H1 (cell line): Measurements from ENCODE around the gene SSBP3. TPM values are rescaled to one million over a fixed set of nuclear protein-coding genes. Genes with fewer than 3 reads are reported as not detected.

Experiments used
- CTCF ChIA-PET: fragments of 300-600 bp; sonication (Branson Sonifier 250); formaldehyde crosslinking; loops from one replicate; lab custom pipeline; 2021; ENCODE audit not compliant: partially characterized antibody; lab: Charles Lee
- POLR2A ChIA-PET: fragments of 300-600 bp; sonication (Branson Sonifier 250); formaldehyde crosslinking; loops from one replicate; lab custom pipeline; 2021; ENCODE audit warnings: inconsistent platforms; ENCODE audit not compliant: partially characterized antibody; lab: Charles Lee
- DNase-seq, 2 experiments: peaks; one replicate each; pipeline versions ENCODE4 v3.0.0 to v3.0.0-alpha.2; 2010 to 2022; ENCODE audit warnings: low spot score in 2 of 2, low read depth in 1 of 2, mixed read lengths in 1 of 2
- FAIRE-seq: peaks from 2 replicates; lab custom pipeline; 2011; peaks lifted over from hg19 to GRCh38; lab: Jason Lieb, UNC
- H2AFZ ChIP-seq: 2 replicates; pipeline ENCODE4 v1.8.1; 2012; ENCODE audit warnings: low read length, inconsistent platforms
- H2AK5ac ChIP-seq: 2 replicates; pipeline ENCODE4 v1.6.1; 2013; ENCODE audit warnings: low read depth, low read length
- H2BK120ac ChIP-seq: replicated peaks from 2 replicates; pipeline ENCODE3; 2013; ENCODE audit warnings: low read depth, low read length, inconsistent platforms
- H2BK12ac ChIP-seq: 2 replicates; pipeline ENCODE4 v1.6.1; 2013; ENCODE audit warnings: low read depth, low read length
- H2BK15ac ChIP-seq: 2 replicates; pipeline ENCODE4 v1.6.1; 2013; ENCODE audit warnings: low read length
- H2BK20ac ChIP-seq: 2 replicates; pipeline ENCODE4 v1.6.1; 2013; ENCODE audit warnings: low read length
- H2BK5ac ChIP-seq: 2 replicates; pipeline ENCODE4 v1.6.1; 2013; ENCODE audit warnings: low read depth, low read length
- H3K14ac ChIP-seq: 2 replicates; pipeline ENCODE4 v1.6.1; 2013; ENCODE audit warnings: inconsistent platforms; ENCODE audit not compliant: insufficient read length
- H3K18ac ChIP-seq: 2 replicates; pipeline ENCODE4 v1.6.1; 2013; ENCODE audit warnings: low read length; ENCODE audit errors: extremely low read depth
- H3K23ac ChIP-seq: 2 replicates; pipeline ENCODE4 v1.6.1; 2013; ENCODE audit warnings: inconsistent platforms; ENCODE audit not compliant: insufficient read length
- H3K23me2 ChIP-seq: 2 replicates; pipeline ENCODE4 v1.6.1; 2013; ENCODE audit warnings: low read depth, low read length
- H3K27ac ChIP-seq: 2 replicates; pipeline ENCODE4 v1.6.1; 2011; ENCODE audit warnings: low read depth, low read length, inconsistent platforms
- H3K27me3 ChIP-seq, 4 experiments: replicated peaks in 1 of 4; 1 replicate in 1 of 4; 2 replicates in 3 of 4; pipeline versions ENCODE4 v1.6.1 to v1.8.1; 2011 to 2013; ENCODE audit warnings: low read length in 3 of 4, mild to moderate bottlenecking in 3 of 4, inconsistent platforms in 2 of 4, mixed read lengths in 2 of 4, moderate library complexity in 1 of 4; ENCODE audit not compliant: control insufficient read depth in 3 of 4, insufficient read depth in 3 of 4; ENCODE audit errors: extremely low read depth in 1 of 4
- H3K36me3 ChIP-seq, 4 experiments: 2 replicates each; pipeline versions ENCODE4 v1.6.1 to v1.8.1; 2011 to 2013; ENCODE audit warnings: mild to moderate bottlenecking in 4 of 4, low read length in 3 of 4, moderate library complexity in 2 of 4, control low read depth in 1 of 4, inconsistent platforms in 1 of 4; ENCODE audit not compliant: insufficient read depth in 4 of 4, control insufficient read depth in 2 of 4
- H3K4ac ChIP-seq: replicated peaks from 2 replicates; pipeline ENCODE3; 2013; ENCODE audit warnings: low read length, low read depth, mixed read lengths, inconsistent platforms; ENCODE audit not compliant: insufficient read length
- H3K4me1 ChIP-seq, 4 experiments: replicated peaks in 1 of 4; 1 replicate in 1 of 4; 2 replicates in 3 of 4; pipeline versions ENCODE4 v1.6.1 to v1.8.1; 2011 to 2013; ENCODE audit warnings: low read length in 3 of 4, inconsistent platforms in 2 of 4, mixed read lengths in 1 of 4; ENCODE audit not compliant: insufficient read depth in 4 of 4, control insufficient read depth in 3 of 4
- H3K4me2 ChIP-seq, 2 experiments: 2 replicates each; pipeline versions ENCODE4 v1.6.1 to v1.8.1; 2011 to 2013; ENCODE audit warnings: low read depth in 2 of 2, low read length in 2 of 2, control low read depth in 1 of 2, inconsistent platforms in 1 of 2, mild to moderate bottlenecking in 1 of 2; ENCODE audit not compliant: insufficient read depth in 1 of 2
- H3K4me3 ChIP-seq, 4 experiments: fragments of 200-600, 300-600 bp in 1 of 4; sonication (generic), shearing (Covaris generic), sonication (Bioruptor Twin) in 1 of 4; 2 replicates each; pipeline versions ENCODE4 v1.5.1 to v1.8.1; 2011 to 2016; ENCODE audit warnings: low read length in 4 of 4, low read depth in 3 of 4, control low read depth in 2 of 4, inconsistent platforms in 2 of 4, mild to moderate bottlenecking in 2 of 4, mixed read lengths in 1 of 4, moderate library complexity in 1 of 4; ENCODE audit not compliant: insufficient read depth in 2 of 4; ENCODE audit errors: extremely low read depth in 1 of 4
- H3K56ac ChIP-seq: replicated peaks from 2 replicates; pipeline ENCODE3; 2013; ENCODE audit warnings: low read depth, mild to moderate bottlenecking, mixed read lengths, low read length, inconsistent platforms; ENCODE audit not compliant: insufficient read length
- H3K79me1 ChIP-seq: 2 replicates; pipeline ENCODE4 v1.6.1; 2013; ENCODE audit warnings: low read depth, low read length, control low read depth
- H3K79me2 ChIP-seq, 2 experiments: 2 replicates each; pipeline versions ENCODE4 v1.6.1 to v1.8.1; 2012 to 2013; ENCODE audit warnings: low read length in 2 of 2, mild to moderate bottlenecking in 2 of 2, inconsistent platforms in 1 of 2; ENCODE audit not compliant: insufficient read depth in 2 of 2, control insufficient read depth in 1 of 2
- H3K9ac ChIP-seq, 4 experiments: replicated peaks in 1 of 4; 1 replicate in 1 of 4; 2 replicates in 3 of 4; pipeline versions ENCODE4 v1.6.1 to v1.8.1; 2011 to 2013; ENCODE audit warnings: low read depth in 3 of 4, low read length in 3 of 4, control low read depth in 2 of 4, mild to moderate bottlenecking in 2 of 4, moderate library complexity in 2 of 4, inconsistent platforms in 1 of 4; ENCODE audit errors: extremely low read depth in 1 of 4
- H3K9me3 ChIP-seq, 2 experiments: 2 replicates each; pipeline versions ENCODE4 v1.6.1 to v1.8.1; 2012 to 2013; ENCODE audit warnings: mild to moderate bottlenecking in 2 of 2, moderate library complexity in 2 of 2, control low read depth in 1 of 2, inconsistent platforms in 1 of 2, low read depth in 1 of 2, low read length in 1 of 2, mixed read lengths in 1 of 2; ENCODE audit not compliant: insufficient read depth in 2 of 2
- H4K20me1 ChIP-seq, 2 experiments: replicated peaks in 1 of 2; 2 replicates each; pipeline versions ENCODE3 to v1.8.1; 2011 to 2013; ENCODE audit warnings: inconsistent platforms in 2 of 2, low read length in 2 of 2, mild to moderate bottlenecking in 1 of 2; ENCODE audit not compliant: insufficient read depth in 2 of 2, control insufficient read depth in 1 of 2
- H4K5ac ChIP-seq: 2 replicates; pipeline ENCODE4 v1.6.1; 2013; ENCODE audit warnings: low read length, low read depth, mixed read lengths, inconsistent platforms; ENCODE audit not compliant: insufficient read length
- H4K8ac ChIP-seq: 2 replicates; pipeline ENCODE4 v1.8.0; 2013; ENCODE audit warnings: mild to moderate bottlenecking, moderate library complexity, low read length, inconsistent platforms; ENCODE audit not compliant: insufficient read depth; ENCODE audit errors: extremely low read depth
- H4K91ac ChIP-seq: replicated peaks from 2 replicates; pipeline ENCODE3; 2013; ENCODE audit warnings: low read length, mixed read lengths, inconsistent platforms; ENCODE audit not compliant: insufficient read length
- BRCA1 ChIP-seq: IDR thresholded peaks from 2 replicates; pipeline ENCODE4 v1.6.1; 2012; ENCODE audit warnings: low read depth, low read length, improper control_type of control experiment
- CTBP2 ChIP-seq: IDR thresholded peaks from 2 replicates; pipeline ENCODE4 v1.7.0; 2011; ENCODE audit warnings: borderline replicate concordance, mild to moderate bottlenecking, moderate library complexity, mixed read lengths, low read length; ENCODE audit not compliant: insufficient read depth, insufficient read length
- KDM1A ChIP-seq: fragments of 200-600, 300-600 bp; sonication (generic); IDR thresholded peaks from 2 replicates; pipeline ENCODE4 v1.7.1; 2016; ENCODE audit warnings: mild to moderate bottlenecking, low read length, borderline replicate concordance
- NANOG ChIP-seq: IDR thresholded peaks from 2 replicates; pipeline ENCODE4 v1.6.1; 2011; ENCODE audit warnings: low read length, low read depth, mild to moderate bottlenecking, inconsistent platforms; ENCODE audit not compliant: insufficient read depth, poor library complexity, severe bottlenecking
- POLR2A ChIP-seq, 2 experiments: IDR thresholded peaks; 1 replicate in 1 of 2; 2 replicates in 1 of 2; pipeline ENCODE4 v1.6.1; 2011; ENCODE audit warnings: low read depth in 2 of 2, low read length in 2 of 2, mild to moderate bottlenecking in 2 of 2; ENCODE audit errors: control extremely low read depth in 1 of 2
- whole genome bisulfite sequencing, 2 experiments: shearing (Covaris generic) in 1 of 2; methylation state at CpG; one replicate each; pipeline versions ENCODE4 v1.1.6 to v1.1.7; 2013 to 2015; ENCODE audit warnings: low lambda C conversion rate in 2 of 2, mixed read lengths in 2 of 2, inconsistent platforms in 1 of 2, low coverage in 1 of 2, missing lambda C conversion rate in 1 of 2; ENCODE audit not compliant: insufficient replicate concordance in 2 of 2, insufficient coverage in 1 of 2, insufficient read length in 1 of 2; ENCODE audit errors: extremely low coverage in 1 of 2, missing lambda C conversion rate in 1 of 2; 5-methylcytosine and 5-hydroxymethylcytosine counted together
- polyA plus RNA-seq, 7 experiments: library from polyadenylated mRNA; depleted of rRNA in 3 of 7; stranded (reverse) in 5 of 7; unstranded in 2 of 7; fragments of >200 nt in 5 of 7; fragments of 200-250 nt in 2 of 7; gene quantifications; 1 replicate in 5 of 7; 2 replicates in 1 of 7; 4 replicates in 1 of 7; pipeline versions ENCODE4 v1.2.1 to v1.2.3, GENCODE V29; 2011 to 2013; ENCODE audit warnings: missing spikeins in 2 of 7, mixed read lengths in 2 of 7
- total RNA-seq: library from RNA; stranded (reverse); fragmentation: NEBNext Ultra II Directional; extraction: Animal tissue kit (Norgen Biotek cat#: 25700); gene quantifications from 2 replicates; pipeline ENCODE4 v1.2.1, GENCODE V29; 2021

SSBP3 gene
- total and polyA plus RNA-seq, 2 of the 8 experiments (the other 6 are each of a cell fraction or from before 2014, with no cell fraction given) = 99.7 to 133 TPM

- Histone ChIP-seq H3K27me3 (no peaks in the 10 kb centered on the region), H3K23ac (no peak overlapping the region), H3K36me3 (peaks cover 35 to 63% (median 49%) of the 10 kb centered on the region in 4 experiments), H3K9ac (peak overlapping the region in 1 of 4 experiments; percentile 24; a peak in 1 of 7 replicates), H2AFZ (no peak overlapping the region), H3K79me1 (peaks cover 30% of the 10 kb centered on the region), H4K20me1 (peaks cover 19 to 50% of the 10 kb centered on the region in 2 experiments), H2BK12ac (no peak overlapping the region), H4K91ac (no peak overlapping the region), H4K8ac (no peak overlapping the region), H2BK15ac (no peak overlapping the region), H4K5ac (no peak overlapping the region), H2BK5ac (no peak overlapping the region), H2AK5ac (no peak overlapping the region), H3K18ac (no peak overlapping the region; the same call in 1 of the 2 replicates), H2BK120ac (no peak overlapping the region), H3K4me2 (peak overlapping the region in 1 of 2 experiments; percentile 67; a peak in 2 of 4 replicates), H3K9me3 (no peaks in the 10 kb centered on the region), H3K79me2 (peaks cover 24 to 76% of the 10 kb centered on the region in 2 experiments), H3K56ac (no peak overlapping the region), H3K27ac (no peak overlapping the region), H2BK20ac (no peak overlapping the region), H3K23me2 (peaks cover 13% of the 10 kb centered on the region), H3K4me1 (peaks cover 11 to 16% (median 15%) of the 10 kb centered on the region in 4 experiments), H3K14ac (no peak overlapping the region), H3K4ac (no peak overlapping the region), H3K4me3 (no peak overlapping the region; a peak in 2 of 8 replicates)
- WGBS, 2 experiments = 67% methylated on average over 7 of the region's 7 CpGs; no CpG with 5 or more reads in 1 of the 2 experiments
- DNase-seq (no peak), FAIRE-seq (no peak)
- POLR2A ChIA-PET = interaction anchor here (0.8 to 5.8 kb wide), 8 partner anchors 8 to 84 kb away, joined by 3 to 216 read pairs (median 8); no protein-coding TSS in a partner anchor
- CTCF ChIA-PET = interaction anchor here (1.0 to 3.1 kb wide), 13 partner anchors 11 to 321 kb away, joined by 3 to 11 read pairs (median 3); no protein-coding TSS in a partner anchor
- TF ChIP-seq KDM1A (no peak), POLR2A (IDR thresholded peaks at IDR 0.05; ENCODE audit: control extremely low read depth in 1 of 2, low read depth in 2 of 2, low read length in 2 of 2) (no peak), NANOG (no peak), BRCA1 (no peak), CTBP2 (no peak)
Measured at GRCh38 chr1:54402896-54403295, 3.3 kb downstream of the SSBP3 start.
